ENCODE measurements around the gene TMEM208. TPM values are rescaled to one million over a fixed set of nuclear protein-coding genes. Genes with fewer than 3 reads are reported as not detected.

Gene TMEM208
- total and polyA plus RNA-seq, 2 of the 8 experiments (the other 6 are each of a cell fraction or from before 2014, with no cell fraction given), result 37.7 to 100.0 TPM

GRCh38 chr16:67226295-67226803 is 581 bp upstream of the TMEM208 start:
- no peak overlapping the region for H3K23ac ChIP-seq (ENCODE audit: insufficient read length)
- no peak overlapping the region for H2BK12ac ChIP-seq (ENCODE audit: low read depth, low read length)
- H3K56ac ChIP-seq (replicated peaks; ENCODE audit: insufficient read length, low read depth, low read length), result no peak overlapping the region
- H3K9ac ChIP-seq (replicated peaks in 1 of 4; ENCODE audit: extremely low read depth in 1 of 4, low read depth in 3 of 4, low read length in 3 of 4), result no peak overlapping the region; a peak in 1 of 7 replicates
- H2AK5ac ChIP-seq (ENCODE audit: low read depth, low read length), result no peak overlapping the region
- H3K4me2 ChIP-seq (ENCODE audit: insufficient read depth in 1 of 2, low read depth in 2 of 2, low read length in 2 of 2), result peak overlapping the region; percentile 74 to 92
- WGBS, 2 experiments (ENCODE audit: extremely low coverage in 1 of 2, insufficient coverage in 1 of 2, insufficient read length in 1 of 2, insufficient replicate concordance in 2 of 2, low coverage in 1 of 2, low lambda C conversion rate in 2 of 2, missing lambda C conversion rate in 1 of 2), result 18% methylated on average over 12 of the region's 12 CpGs; no CpG with 5 or more reads in 1 of the 2 experiments
- H3K27ac ChIP-seq (ENCODE audit: low read depth, low read length), result no peak overlapping the region
- H3K79me1 ChIP-seq (ENCODE audit: low read depth, low read length), result no peaks in the 10 kb centered on the region; the same call in 1 of the 2 replicates
- no peak overlapping the region for H4K91ac ChIP-seq (replicated peaks; ENCODE audit: insufficient read length, low read length)
- no peak overlapping the region for H4K8ac ChIP-seq (ENCODE audit: extremely low read depth, insufficient read depth, low read length)
- peaks cover 5% of the 10 kb centered on the region for H3K23me2 ChIP-seq (ENCODE audit: low read depth, low read length)
- H3K18ac ChIP-seq (ENCODE audit: extremely low read depth, low read length), result no peak overlapping the region
- CTCF ChIA-PET (ENCODE audit: partially characterized antibody), result interaction anchor here (0.7 to 3.9 kb wide), 17 partner anchors 8 to 248 kb away, joined by 3 to 25 read pairs (median 5); partner anchors contain the start of genes ELMO3 and NOL3
- H3K4me3 ChIP-seq (ENCODE audit: extremely low read depth in 1 of 4, insufficient read depth in 2 of 4, low read depth in 3 of 4, low read length in 4 of 4), result peak overlapping the region; percentile 83 to 96 (median 94)
- H3K79me2 ChIP-seq (ENCODE audit: control insufficient read depth in 1 of 2, insufficient read depth in 2 of 2, low read length in 2 of 2), result peaks cover 0 to 13% of the 10 kb centered on the region in 2 experiments; a peak in 2 of 4 replicates
- H4K5ac ChIP-seq (ENCODE audit: insufficient read length, low read depth, low read length), result no peak overlapping the region
- H3K9me3 ChIP-seq (ENCODE audit: insufficient read depth in 2 of 2, low read depth in 1 of 2, low read length in 1 of 2), result no peaks in the 10 kb centered on the region
- H2BK5ac ChIP-seq (ENCODE audit: low read depth, low read length), result no peak overlapping the region
- peaks cover 3 to 10% of the 10 kb centered on the region in 2 experiments for H4K20me1 ChIP-seq (replicated peaks in 1 of 2; ENCODE audit: control insufficient read depth in 1 of 2, insufficient read depth in 2 of 2, low read length in 2 of 2)
- H3K36me3 ChIP-seq (ENCODE audit: control insufficient read depth in 2 of 4, insufficient read depth in 4 of 4, low read length in 3 of 4), result peaks cover 15 to 31% (median 29%) of the 10 kb centered on the region in 4 experiments; a peak in 7 of 8 replicates
- no peak overlapping the region for H2BK20ac ChIP-seq (ENCODE audit: low read length)
- peaks cover 0 to 6% (median 3%) of the 10 kb centered on the region in 4 experiments; a peak in 3 of 7 replicates for H3K4me1 ChIP-seq (replicated peaks in 1 of 4; ENCODE audit: control insufficient read depth in 3 of 4, insufficient read depth in 4 of 4, low read length in 3 of 4)
- H3K27me3 ChIP-seq (replicated peaks in 1 of 4; ENCODE audit: control insufficient read depth in 3 of 4, extremely low read depth in 1 of 4, insufficient read depth in 3 of 4, low read length in 3 of 4), result no peaks in the 10 kb centered on the region; a peak in 4 of 7 replicates
- H3K14ac ChIP-seq (ENCODE audit: insufficient read length), result no peak overlapping the region
- H3K4ac ChIP-seq (replicated peaks; ENCODE audit: insufficient read length, low read depth, low read length), result no peak overlapping the region
- H2BK120ac ChIP-seq (replicated peaks; ENCODE audit: low read depth, low read length), result no peak overlapping the region
- DNase-seq (ENCODE audit: low read depth in 1 of 2, low spot score in 2 of 2) (no peak), FAIRE-seq (no peak)
- H2AFZ ChIP-seq (ENCODE audit: low read length), result peak overlapping the region; percentile 74; the same call in 1 of the 2 replicates
- POLR2A ChIA-PET (ENCODE audit: partially characterized antibody), result interaction anchor here (0.5 to 2.7 kb wide), 11 partner anchors 9 to 176 kb away, joined by 3 to 22 read pairs (median 8); partner anchors contain the start of genes EXOC3L1 and FHOD1
- TF ChIP-seq KDM4A (IDR thresholded peaks at IDR 0.05; ENCODE audit: low read depth, low read length, severe bottlenecking) (peak; percentile 2), PHF8 (conservative IDR thresholded peaks at IDR 0.05; ENCODE audit: low read depth, low read length) (0 out of 2 replicates have a peak, but pooled peaks have one; percentile 10), CHD2 (IDR thresholded peaks at IDR 0.05; ENCODE audit: low read length) (no peak)
- 0 out of 2 replicates have a peak overlapping the region, but pooled peaks have one; percentile 14 for H2BK15ac ChIP-seq (ENCODE audit: low read length)
